OCI-LY1 (cell line): ENCODE data around the gene IL26.

Experiments used
- CTCF ChIP-seq: fragments of 200-600 bp; sonication (generic), shearing (Covaris generic); IDR thresholded peaks from 2 replicates; pipeline ENCODE4 v1.5.1; 2017; ENCODE audit warnings: mild to moderate bottlenecking, antibody characterized with exemption, low read length, moderate library complexity, mixed read lengths
- EZH2 ChIP-seq: fragments of 200-600 bp; sonication (generic), shearing (Covaris generic); IDR thresholded peaks from 2 replicates; pipeline ENCODE4 v1.8.0; 2017; ENCODE audit warnings: borderline replicate concordance, mixed run types, mild to moderate bottlenecking, antibody characterized with exemption, low read length, moderate library complexity, mixed read lengths

DNA sequence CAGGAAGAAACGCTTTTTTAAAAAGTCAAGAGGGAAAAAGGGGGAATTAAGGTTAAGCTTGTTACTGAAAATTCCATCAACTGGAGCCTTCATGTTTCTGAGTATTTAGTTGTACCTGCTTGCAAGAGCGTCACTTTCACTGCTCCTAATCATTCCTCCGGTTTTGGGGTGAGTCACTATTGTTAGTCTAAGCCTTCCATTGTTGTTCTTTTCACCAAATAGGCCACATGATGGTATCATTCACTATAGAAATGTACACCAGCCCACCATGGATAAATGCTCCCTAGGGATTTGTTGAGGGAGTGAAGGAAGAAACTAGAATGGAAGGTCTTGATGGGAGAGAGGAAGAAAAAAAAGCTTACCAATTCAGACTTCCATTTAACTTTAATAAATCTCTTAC, 24.8 kb upstream of the IL26 start:
- TF ChIP-seq CTCF, result no peak
- no peak for TF ChIP-seq EZH2
